ENCODE results near the gene RINT1.

DNA sequence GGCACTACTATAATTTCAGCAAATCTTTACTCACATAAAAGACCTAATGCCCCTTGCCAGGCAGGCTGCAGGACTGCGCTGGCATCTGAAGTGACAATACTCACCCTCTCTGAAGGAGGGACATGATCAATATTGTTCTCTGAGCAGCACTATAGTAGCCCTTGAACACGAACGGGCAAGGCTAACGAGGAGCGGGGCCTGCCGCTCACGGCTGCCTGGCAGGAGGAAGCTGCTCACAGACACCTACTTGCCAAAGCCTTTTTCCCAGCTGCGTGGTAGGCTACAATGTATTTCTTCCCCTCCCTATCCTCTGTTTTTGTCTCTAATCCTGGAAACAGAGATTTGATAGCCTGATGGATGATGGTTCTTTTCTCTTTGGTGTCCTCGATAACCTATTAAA lies 29.8 kb upstream of the RINT1 start:
- TF ChIP-seq, protein P1, sequence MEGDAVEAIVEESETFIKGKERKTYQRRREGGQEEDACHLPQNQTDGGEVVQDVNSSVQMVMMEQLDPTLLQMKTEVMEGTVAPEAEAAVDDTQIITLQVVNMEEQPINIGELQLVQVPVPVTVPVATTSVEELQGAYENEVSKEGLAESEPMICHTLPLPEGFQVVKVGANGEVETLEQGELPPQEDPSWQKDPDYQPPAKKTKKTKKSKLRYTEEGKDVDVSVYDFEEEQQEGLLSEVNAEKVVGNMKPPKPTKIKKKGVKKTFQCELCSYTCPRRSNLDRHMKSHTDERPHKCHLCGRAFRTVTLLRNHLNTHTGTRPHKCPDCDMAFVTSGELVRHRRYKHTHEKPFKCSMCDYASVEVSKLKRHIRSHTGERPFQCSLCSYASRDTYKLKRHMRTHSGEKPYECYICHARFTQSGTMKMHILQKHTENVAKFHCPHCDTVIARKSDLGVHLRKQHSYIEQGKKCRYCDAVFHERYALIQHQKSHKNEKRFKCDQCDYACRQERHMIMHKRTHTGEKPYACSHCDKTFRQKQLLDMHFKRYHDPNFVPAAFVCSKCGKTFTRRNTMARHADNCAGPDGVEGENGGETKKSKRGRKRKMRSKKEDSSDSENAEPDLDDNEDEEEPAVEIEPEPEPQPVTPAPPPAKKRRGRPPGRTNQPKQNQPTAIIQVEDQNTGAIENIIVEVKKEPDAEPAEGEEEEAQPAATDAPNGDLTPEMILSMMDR (IDR thresholded peaks at IDR 0.05), result no peak
- no peak for TF ChIP-seq GABPA (IDR thresholded peaks at IDR 0.05; ENCODE audit: low read depth)
